LNCaP clone FGC (cell line): Measurements from ENCODE around the gene DDX3X.

ENCODE experiments used
- DNase-seq: peaks from one replicate; pipeline ENCODE4 v3.0.0-alpha.2; 2011; ENCODE audit warnings: low read depth
- H3K4me3 ChIP-seq: 2 replicates; pipeline ENCODE4 v1.5.1; 2011; ENCODE audit warnings: mild to moderate bottlenecking, low read depth, low read length, control low read depth
- TF ChIP-seq, protein P1 (sequence below): IDR thresholded peaks from 2 replicates; pipeline ENCODE4 v1.5.1; 2012; ENCODE audit warnings: mild to moderate bottlenecking; ENCODE audit not compliant: control insufficient read depth, insufficient read depth; ENCODE audit errors: extremely low read depth

DDX3X gene

DNA sequence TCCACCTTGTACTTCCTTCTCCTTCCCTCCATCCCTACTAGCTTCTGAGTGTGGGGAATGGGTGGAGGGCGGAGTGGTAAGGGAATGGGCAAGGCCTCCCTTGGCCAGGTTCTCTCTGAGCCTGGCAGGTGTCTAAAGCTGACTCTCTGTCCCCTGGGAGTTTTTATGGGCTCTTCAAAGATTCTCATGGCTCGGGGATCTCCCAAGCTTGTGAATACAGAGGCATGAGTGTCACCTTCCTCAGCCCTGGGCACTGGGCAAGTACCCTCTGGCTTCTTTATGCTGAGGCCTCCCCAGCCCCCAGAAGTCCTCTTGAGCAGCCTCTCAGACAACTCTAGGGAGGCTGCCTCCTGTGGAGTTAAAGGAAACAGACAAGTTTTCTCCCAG lies 32.5 kb upstream of the DDX3X start:
- no peak for DNase-seq
- no peak overlapping the region for H3K4me3 ChIP-seq
- TF ChIP-seq, protein P1, sequence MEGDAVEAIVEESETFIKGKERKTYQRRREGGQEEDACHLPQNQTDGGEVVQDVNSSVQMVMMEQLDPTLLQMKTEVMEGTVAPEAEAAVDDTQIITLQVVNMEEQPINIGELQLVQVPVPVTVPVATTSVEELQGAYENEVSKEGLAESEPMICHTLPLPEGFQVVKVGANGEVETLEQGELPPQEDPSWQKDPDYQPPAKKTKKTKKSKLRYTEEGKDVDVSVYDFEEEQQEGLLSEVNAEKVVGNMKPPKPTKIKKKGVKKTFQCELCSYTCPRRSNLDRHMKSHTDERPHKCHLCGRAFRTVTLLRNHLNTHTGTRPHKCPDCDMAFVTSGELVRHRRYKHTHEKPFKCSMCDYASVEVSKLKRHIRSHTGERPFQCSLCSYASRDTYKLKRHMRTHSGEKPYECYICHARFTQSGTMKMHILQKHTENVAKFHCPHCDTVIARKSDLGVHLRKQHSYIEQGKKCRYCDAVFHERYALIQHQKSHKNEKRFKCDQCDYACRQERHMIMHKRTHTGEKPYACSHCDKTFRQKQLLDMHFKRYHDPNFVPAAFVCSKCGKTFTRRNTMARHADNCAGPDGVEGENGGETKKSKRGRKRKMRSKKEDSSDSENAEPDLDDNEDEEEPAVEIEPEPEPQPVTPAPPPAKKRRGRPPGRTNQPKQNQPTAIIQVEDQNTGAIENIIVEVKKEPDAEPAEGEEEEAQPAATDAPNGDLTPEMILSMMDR = no peak

DNA sequence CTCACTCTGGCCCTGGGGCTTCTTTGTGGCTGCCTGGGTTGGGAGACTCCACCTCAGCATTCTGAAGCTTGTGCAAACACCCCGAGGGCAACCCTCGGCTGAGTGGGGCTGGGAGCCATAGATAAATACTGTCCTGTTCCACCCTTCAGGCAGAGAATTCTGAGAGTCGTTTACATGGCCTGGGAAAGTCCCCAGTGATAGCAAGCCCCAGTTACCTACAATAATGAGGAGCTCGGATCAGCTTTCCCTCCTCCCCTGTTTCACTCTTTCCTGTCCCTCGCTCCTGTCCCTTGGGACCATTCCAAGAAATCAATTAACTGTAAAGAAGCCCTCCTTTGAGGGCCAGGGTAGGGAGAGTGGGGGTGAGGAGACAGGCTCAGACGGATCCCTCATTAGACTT lies 31.6 kb upstream of the DDX3X start:
- DNase-seq = no peak
- no peak overlapping the region for H3K4me3 ChIP-seq
- TF ChIP-seq, protein P1 = no peak

DNA sequence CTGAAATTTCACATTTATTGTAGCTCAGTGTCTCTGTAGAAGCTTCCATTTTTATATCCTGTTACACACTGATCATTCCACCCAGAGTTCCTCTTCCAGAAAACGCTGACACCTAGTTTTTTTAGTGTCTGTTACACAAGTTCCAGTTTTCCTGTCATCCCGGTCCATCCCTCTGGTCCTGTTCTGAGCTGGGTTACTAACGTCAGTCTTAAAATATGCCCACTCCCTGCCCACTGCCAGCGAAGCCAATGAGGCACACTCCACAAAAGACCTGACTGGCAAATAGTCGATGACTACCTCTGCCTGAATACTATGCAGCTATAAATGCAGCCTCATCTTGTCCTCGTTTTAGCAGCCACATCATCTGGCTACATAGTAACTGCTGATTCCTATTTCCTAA lies 30.9 kb upstream of the DDX3X start:
- H3K4me3 ChIP-seq = no peak overlapping the region
- DNase-seq = no peak
- TF ChIP-seq, protein P1 = no peak

DNA sequence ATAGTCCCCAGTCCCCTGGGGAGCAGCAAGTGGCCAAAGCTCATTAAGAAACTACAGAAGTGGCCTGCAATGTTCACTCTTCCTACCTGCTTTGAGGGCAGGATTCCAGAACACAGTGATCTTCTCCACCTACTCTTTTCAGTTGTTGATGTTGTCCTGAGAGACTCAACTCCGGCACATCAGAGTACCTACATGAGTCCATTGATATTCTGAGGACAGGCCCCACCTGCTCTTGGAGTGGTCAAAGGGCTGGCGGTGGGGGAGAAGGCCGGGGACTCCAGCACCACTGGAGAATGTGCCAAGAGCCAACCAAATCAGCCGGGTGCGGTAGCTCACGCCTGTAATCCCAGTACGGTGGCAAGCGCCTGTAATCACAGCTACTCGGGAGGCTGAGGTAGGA lies 29.8 kb upstream of the DDX3X start:
- H3K4me3 ChIP-seq = no peak overlapping the region
- no peak for DNase-seq
- TF ChIP-seq, protein P1 = no peak

DNA sequence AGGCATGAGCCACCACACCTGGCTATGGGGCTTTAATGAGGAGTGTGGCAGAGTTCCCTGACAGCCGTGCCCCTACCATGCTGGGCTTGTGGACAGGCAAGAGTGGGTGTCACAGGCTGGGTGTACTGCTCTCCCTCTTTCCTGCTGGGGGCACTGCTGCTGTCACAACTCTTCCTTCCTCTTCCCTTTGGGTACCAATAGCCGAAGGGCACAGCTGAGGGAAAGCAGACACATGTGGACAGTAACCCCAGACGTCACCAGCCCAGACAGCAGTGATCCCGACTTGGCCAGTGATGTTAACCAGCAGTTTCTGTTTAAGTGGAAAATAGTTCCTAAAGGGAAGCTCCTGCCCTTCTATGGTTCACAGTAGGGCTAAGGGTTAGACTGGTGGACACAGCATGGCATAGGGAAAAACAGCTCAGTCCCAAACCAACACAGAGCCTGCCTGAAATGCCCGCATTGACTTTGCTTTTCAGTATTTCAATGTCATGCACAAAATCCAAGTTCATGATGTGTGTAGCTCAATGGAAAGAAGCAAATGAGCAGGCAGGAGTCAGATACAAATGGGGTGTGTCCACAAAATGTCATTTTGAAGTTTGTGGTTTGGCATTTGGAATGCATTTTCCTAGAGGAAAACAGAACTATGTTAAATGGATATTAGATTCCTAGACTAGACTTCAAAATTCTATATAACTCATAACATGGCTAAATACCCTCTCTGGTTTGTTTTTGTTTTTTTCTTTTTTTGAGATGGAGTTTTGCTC lies 24.9 kb upstream of the DDX3X start:
- no peak overlapping the region for H3K4me3 ChIP-seq
- TF ChIP-seq, protein P1 = no peak
- no peak for DNase-seq

DNA sequence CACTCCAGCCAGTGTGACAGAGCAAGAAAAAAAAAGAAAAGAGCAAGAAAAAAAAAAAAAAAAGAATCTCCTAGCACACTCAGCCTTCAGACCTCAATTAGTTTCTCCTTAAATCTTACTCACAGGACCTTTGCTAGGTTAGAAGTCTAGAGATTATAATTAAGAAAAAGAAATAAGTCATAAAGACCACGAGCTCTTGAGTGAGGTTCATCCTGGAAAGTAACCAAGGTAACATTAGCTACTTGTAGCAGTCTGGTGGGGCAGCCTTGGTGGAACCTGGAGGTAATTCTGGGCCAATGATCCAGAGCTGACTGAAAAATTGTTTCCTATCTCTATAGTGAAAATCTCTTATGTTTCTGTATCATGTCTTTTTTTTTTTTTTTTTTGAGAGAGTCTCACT lies 21.2 kb upstream of the DDX3X start:
- TF ChIP-seq, protein P1 = no peak
- DNase-seq = no peak
- H3K4me3 ChIP-seq = no peak overlapping the region

DNA sequence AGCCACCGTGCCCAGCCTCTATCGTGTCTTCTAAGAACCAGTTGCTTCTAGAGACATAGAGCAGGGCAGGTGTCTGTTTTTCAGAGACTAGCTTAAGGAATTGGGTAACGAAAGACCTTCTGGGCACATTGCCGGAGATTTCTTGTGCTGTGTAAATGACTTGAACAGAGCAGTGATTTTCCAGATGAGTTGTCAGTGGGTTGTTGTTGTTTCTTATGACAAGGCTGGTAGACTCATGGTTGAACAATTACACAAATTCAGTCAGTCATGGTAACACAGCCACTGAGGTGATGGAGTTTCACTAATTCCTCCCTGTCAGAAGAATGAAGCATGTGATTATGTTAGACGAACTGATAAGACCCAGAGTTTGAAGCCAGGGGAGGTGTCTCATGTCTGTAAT lies 20.5 kb upstream of the DDX3X start:
- H3K4me3 ChIP-seq = no peak overlapping the region
- DNase-seq = no peak
- TF ChIP-seq, protein P1 = no peak
